SU-DHL-6 (cell line): ENCODE results near the gene CTNND2.

ENCODE experiments used
- EZH2phosphoT487 ChIP-seq: fragments of 200-600 bp; sonication (generic), shearing (Covaris generic); conservative IDR thresholded peaks from 2 replicates; pipeline ENCODE4 v1.6.1; 2018; ENCODE audit warnings: mild to moderate bottlenecking, antibody characterized with exemption, low read length, moderate library complexity, mixed read lengths
- TF ChIP-seq, protein P1 (sequence below): fragments of 200-600 bp; sonication (generic); IDR thresholded peaks from one replicate; pipeline ENCODE4 v1.5.1; 2017; ENCODE audit warnings: antibody characterized with exemption, mild to moderate bottlenecking, low read length, moderate library complexity; ENCODE audit not compliant: insufficient read depth, poor library complexity, severe bottlenecking

DNA sequence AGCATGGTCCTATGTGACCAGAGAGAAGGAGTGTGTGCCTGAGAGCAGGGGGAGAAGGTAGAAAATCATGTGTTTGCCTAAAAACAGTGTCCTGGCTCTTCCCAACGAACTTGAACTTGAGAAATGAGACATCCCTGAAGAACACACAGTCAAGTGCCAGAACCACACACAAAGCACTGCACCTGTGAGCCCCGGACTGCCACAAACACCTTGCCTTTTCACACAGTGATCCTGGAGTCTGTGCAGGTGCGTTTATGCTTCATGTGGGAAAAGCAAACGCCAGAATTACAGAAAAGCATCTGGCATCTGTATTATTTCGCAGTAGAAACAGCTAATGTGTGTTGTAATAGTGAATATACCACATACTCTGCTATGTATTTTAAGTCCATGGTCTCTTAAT is 9.3 kb downstream of the CTNND2 start:
- TF ChIP-seq, protein P1, sequence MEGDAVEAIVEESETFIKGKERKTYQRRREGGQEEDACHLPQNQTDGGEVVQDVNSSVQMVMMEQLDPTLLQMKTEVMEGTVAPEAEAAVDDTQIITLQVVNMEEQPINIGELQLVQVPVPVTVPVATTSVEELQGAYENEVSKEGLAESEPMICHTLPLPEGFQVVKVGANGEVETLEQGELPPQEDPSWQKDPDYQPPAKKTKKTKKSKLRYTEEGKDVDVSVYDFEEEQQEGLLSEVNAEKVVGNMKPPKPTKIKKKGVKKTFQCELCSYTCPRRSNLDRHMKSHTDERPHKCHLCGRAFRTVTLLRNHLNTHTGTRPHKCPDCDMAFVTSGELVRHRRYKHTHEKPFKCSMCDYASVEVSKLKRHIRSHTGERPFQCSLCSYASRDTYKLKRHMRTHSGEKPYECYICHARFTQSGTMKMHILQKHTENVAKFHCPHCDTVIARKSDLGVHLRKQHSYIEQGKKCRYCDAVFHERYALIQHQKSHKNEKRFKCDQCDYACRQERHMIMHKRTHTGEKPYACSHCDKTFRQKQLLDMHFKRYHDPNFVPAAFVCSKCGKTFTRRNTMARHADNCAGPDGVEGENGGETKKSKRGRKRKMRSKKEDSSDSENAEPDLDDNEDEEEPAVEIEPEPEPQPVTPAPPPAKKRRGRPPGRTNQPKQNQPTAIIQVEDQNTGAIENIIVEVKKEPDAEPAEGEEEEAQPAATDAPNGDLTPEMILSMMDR, result no peak
- TF ChIP-seq EZH2phosphoT487, result no peak
